ENCODE results near the gene SF3B2.
"Not testable (repeated sequence)": the region's sequence is repeated elsewhere in the genome, so short reads cannot be mapped to it uniquely, and the experiment has no call there.

SF3B2 gene

DNA sequence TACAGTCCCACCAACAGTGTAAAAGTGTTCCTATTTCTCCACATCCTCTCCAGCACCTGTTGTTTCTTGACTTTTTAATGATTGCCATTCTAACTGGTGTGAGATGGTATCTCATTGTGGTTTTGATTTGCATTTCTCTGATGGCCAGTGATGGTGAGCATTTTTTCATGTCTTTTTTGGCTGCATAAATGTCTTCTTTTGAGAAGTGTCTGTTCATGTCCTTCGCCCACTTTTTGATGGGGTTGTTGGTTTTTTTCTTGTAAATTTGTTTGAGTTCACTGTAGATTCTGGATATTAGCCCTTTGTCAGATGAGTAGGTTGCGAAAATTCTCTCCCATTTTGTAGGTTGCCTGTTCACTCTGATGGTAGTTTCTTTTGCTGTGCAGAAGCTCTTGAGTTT, 40.0 kb downstream of the SF3B2 start:
- not testable (repeated sequence) for H3K27me3 Mint-ChIP-seq, H3K4me3 Mint-ChIP-seq, ATAC-seq, H3K27ac Mint-ChIP-seq, DNase-seq, H3K9me3 Mint-ChIP-seq
- H3K4me1 Mint-ChIP-seq = peaks cover 31% of the 10 kb centered on the region

DNA sequence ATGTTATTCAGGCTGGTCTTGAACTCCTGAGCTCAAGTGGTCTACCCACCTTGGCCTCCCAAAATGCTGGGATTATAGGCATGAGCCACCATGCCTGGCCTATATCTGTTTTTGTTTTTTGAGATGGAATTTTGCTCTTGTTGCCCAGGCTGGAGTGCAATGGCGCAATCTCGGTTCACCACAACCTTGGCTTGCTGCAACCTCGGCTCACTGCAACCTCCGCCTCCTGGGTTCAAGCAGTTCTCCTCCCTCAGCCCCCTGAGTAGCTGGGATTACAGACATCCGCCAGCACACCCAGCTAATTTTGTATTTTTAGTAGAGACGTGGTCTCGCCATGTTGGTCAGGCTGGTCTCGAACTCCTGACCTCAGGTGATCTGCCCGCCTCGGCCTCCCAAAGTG, 47.6 kb downstream of the SF3B2 start:
- H3K9me3 Mint-ChIP-seq, H3K27me3 Mint-ChIP-seq, H3K27ac Mint-ChIP-seq, H3K4me3 Mint-ChIP-seq, DNase-seq, ATAC-seq: not testable (repeated sequence)
- H3K4me1 Mint-ChIP-seq = peaks cover 75% of the 10 kb centered on the region

GRCh38 chr11:66100272-66101065, 48.3 kb downstream of the SF3B2 start:
- peak; percentile 52 to 62 for DNase-seq
- H3K27ac Mint-ChIP-seq = peak overlapping the region; percentile 88 to 95
- no peaks in the 10 kb centered on the region for H3K27me3 Mint-ChIP-seq

GRCh38 chr11:66101066-66101464, 48.9 kb downstream of the SF3B2 start:
- H3K4me3 Mint-ChIP-seq = peak overlapping the region; percentile 84 to 95
- peaks cover 88% of the 10 kb centered on the region for H3K4me1 Mint-ChIP-seq
- H3K27me3 Mint-ChIP-seq = no peaks in the 10 kb centered on the region
- H3K27ac Mint-ChIP-seq = peak overlapping the region; percentile 88 to 95
- no peaks in the 10 kb centered on the region for H3K9me3 Mint-ChIP-seq
- ATAC-seq = peak; percentile 22
- DNase-seq = no peak

More at GRCh38 chr11:66100272-66101065, 48.3 kb downstream of the SF3B2 start:
- peak; percentile 95 for ATAC-seq
- Mint-ChIP-seq H3K4me3 (peak overlapping the region; percentile 84 to 95), H3K9me3 (no peaks in the 10 kb centered on the region), H3K4me1 (peaks cover 82% of the 10 kb centered on the region)

DNA sequence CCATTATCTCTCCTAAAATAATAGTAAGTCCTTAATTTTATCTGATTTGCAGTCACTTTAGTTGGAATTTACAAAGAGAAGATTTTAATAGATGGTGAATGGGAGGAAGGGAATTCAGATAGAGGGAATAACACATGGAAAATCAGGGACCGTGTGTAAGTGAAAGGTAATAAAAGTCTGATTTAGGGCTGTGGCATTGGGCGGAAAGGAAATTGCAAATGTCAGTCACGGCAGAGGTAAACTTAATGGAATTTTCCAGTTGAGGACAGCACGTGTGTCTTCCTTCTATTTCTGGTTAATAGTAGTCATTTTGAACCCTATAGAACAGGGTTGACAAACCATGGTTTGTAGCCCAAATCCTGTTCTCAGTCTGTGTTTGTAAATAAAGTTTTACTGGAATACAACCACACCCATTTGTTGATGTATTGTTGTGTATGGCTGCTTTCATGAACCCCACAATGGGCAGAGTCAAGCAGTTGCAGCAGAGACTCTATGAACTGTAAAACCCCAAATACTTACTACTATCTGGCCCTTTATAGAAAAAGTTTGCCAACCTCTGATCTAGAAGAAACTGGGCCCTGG, 52.0 kb downstream of the SF3B2 start:
- Mint-ChIP-seq H3K27me3 (no peaks in the 10 kb centered on the region), H3K4me1 (peaks cover 93% of the 10 kb centered on the region), H3K4me3 (peak overlapping the region; percentile 41 to 68), H3K9me3 (no peaks in the 10 kb centered on the region), H3K27ac (peak overlapping the region; percentile 47 to 76)
- ATAC-seq (no peak), DNase-seq (no peak)

DNA sequence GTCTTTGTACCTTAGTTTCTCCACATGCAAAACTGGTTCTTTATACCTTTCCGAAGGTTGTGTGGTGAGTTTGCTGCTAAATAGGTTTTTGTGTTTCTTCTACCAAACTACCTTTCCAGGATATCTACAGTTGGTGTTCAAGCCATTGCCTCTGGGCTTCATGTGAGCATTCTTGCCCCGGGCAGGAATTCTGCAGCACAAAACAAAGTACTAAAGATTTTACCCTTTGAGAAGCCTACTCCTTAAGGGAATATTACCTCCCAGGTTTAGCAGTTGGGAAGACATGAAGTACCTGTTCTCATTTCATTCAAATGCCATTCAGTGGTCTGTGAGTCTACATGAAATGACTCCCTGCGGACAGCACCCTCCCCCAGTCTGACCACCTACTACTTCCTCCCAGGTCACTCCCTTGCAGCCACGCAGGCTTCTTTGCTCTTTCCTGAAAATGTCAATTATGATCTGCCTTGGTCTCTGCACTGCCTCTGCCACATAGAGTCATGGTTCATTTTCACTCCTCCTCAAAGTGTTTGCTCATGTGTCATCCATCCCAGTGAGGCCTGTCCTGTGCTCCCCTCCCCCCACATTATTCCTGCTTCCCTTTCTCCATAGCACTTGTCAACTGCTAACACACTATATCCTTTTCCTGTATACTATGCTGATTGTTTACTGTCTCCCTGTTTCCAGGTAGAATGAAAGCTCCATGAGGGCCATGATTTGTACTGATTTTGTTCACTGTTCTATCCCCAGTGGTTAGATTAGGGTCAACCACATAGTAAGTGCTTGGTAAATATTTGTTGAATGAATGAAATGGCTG, 54.8 kb downstream of the SF3B2 start:
- ATAC-seq (peak; percentile 76), DNase-seq (peak in 1 of 2 donors; percentile 56)
- H3K9me3 Mint-ChIP-seq = no peaks in the 10 kb centered on the region
- H3K4me3 Mint-ChIP-seq = peak overlapping the region; percentile 54 to 56
- H3K27ac Mint-ChIP-seq = peak overlapping the region in 1 of 2 donors; percentile 72
- peaks cover 90% of the 10 kb centered on the region for H3K4me1 Mint-ChIP-seq
- H3K27me3 Mint-ChIP-seq = no peaks in the 10 kb centered on the region

DNA sequence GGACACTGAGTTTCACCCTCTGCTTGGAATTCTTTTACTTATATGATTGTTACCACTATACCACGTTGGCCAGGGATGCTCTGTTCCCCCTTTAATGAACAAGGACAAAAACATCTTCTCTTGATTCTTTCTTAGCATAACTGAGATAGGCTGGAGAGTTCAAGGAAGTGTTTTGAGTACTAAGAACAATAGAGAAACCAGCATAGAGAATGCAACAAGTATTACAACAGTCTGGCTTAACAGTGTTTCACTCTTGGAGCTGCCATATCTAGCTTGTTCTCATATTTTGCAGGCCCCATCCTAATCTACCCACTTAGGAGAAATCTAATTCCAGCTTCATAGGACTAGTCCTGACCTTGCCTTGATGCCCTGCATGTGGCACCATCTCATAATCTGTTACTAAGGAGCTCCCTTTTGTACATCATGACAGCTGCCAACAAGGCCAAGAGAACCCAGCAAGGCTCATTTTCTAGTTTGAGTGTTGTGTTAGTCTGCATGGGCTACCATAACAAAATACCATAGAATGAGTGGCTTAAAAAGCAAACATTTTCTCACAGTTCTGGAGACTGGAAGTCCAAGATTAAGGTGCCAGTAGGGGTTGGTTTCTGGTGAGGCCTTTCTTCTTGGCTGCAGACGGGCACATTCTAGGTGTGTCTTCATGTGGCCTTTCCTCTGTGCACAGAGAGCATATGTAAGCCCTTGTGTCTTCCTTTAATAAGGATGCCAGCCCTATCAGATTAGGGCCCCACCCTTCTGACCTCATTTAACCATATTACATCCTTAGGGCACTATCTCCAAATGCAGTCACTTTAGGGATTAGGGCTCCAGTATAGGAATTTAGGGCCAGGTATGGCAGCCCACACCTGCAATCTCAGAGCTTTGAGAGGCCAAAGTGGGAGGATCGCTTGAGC, 55.7 kb downstream of the SF3B2 start:
- no peaks in the 10 kb centered on the region for H3K9me3 Mint-ChIP-seq
- ATAC-seq (peak; percentile 73), DNase-seq (no peak)
- peak overlapping the region; percentile 54 to 56 for H3K4me3 Mint-ChIP-seq
- peak overlapping the region; percentile 43 to 72 for H3K27ac Mint-ChIP-seq
- H3K27me3 Mint-ChIP-seq = no peaks in the 10 kb centered on the region
- peaks cover 95% of the 10 kb centered on the region for H3K4me1 Mint-ChIP-seq

DNA sequence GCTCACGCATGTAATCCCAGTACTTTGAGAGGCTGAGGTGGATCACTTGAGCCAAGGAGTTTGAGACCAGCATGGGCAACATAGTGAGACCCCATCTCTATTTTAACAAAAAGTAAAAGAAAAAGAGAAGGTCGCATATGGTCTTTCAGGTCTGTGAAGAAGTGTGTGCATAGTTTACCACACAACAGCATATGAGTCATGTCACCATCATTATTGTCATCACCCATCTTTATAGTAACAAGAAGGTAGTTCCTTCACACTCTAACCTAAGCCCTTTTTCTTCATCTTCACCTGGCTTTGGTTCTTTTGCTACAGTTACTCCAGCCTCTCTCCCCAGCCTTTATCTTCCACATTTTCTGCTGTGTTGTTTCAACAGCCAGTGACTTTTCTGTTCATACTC, 57.1 kb downstream of the SF3B2 start:
- peak; percentile 77 for ATAC-seq
- Mint-ChIP-seq H3K4me1 (peaks cover 94% of the 10 kb centered on the region), H3K9me3 (no peaks in the 10 kb centered on the region), H3K27me3 (no peaks in the 10 kb centered on the region), H3K4me3 (peak overlapping the region; percentile 3 to 9), H3K27ac (peak overlapping the region in 1 of 2 donors; percentile 33)
- no peak for DNase-seq

DNA sequence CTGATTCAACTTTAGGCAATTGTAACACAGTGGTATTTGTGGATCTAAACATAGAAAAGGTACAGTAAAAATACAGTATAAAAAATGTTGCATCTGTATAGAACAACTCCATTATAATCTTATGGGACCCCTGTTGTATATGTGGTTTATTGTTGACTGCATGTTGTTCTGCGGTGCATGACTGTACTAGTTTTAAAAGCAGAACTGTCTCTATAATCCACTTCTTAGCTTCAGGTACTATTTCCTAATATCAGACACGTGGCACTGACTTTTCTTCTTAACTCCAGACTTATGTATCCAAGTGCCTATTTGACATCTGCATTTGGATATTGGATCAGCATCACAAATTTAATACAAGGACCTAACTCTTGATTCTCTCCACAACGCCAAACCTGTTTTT, 59.0 kb downstream of the SF3B2 start:
- DNase-seq = no peak
- Mint-ChIP-seq H3K9me3 (no peaks in the 10 kb centered on the region), H3K4me3 (no peak overlapping the region)

GRCh38 chr11:66112041-66112491, 59.9 kb downstream of the SF3B2 start:
- Mint-ChIP-seq H3K9me3 (no peaks in the 10 kb centered on the region), H3K4me1 (peaks cover 93% of the 10 kb centered on the region), H3K27me3 (no peaks in the 10 kb centered on the region), H3K4me3 (peak overlapping the region; percentile 2 to 50), H3K27ac (peak overlapping the region; percentile 2 to 67)
- DNase-seq (no peak), ATAC-seq (no peak)

More for the DNA sequence above, 59.0 kb downstream of the SF3B2 start:
- no peak overlapping the region for H3K27ac Mint-ChIP-seq
- no peak for ATAC-seq
- H3K4me1 Mint-ChIP-seq = peaks cover 92% of the 10 kb centered on the region
- H3K27me3 Mint-ChIP-seq = no peaks in the 10 kb centered on the region

- ATAC-seq = no peak
- Mint-ChIP-seq H3K27ac (peak overlapping the region; percentile 75 to 93), H3K27me3 (no peaks in the 10 kb centered on the region), H3K9me3 (no peaks in the 10 kb centered on the region), H3K4me3 (peak overlapping the region; percentile 63 to 75), H3K4me1 (peaks cover 93% of the 10 kb centered on the region)
- DNase-seq = no peak
Measured at GRCh38 chr11:66112601-66113499, 60.7 kb downstream of the SF3B2 start.

DNA sequence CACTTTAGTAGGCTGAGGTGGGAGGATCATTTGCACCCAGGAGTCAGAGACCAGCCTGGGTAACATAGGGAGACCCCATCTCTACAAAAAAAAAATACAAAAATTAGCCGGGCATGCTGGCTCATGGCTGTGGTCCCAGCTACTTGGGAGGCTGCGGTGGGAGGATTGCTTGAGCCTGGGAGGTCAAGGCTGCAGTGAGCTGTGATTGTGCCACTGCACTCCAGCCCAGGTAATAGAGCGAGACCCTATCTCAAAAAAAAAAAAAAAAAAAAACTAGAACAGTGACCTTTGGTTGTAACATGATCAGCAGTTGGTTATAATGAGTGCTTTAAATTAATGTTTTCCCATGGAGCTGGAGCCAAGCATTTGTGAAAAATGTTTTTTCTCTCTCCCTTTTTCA, 62.8 kb downstream of the SF3B2 start:
- peak overlapping the region; percentile 80 to 86 for H3K4me3 Mint-ChIP-seq
- not testable (repeated sequence) for H3K27me3 Mint-ChIP-seq

DNA sequence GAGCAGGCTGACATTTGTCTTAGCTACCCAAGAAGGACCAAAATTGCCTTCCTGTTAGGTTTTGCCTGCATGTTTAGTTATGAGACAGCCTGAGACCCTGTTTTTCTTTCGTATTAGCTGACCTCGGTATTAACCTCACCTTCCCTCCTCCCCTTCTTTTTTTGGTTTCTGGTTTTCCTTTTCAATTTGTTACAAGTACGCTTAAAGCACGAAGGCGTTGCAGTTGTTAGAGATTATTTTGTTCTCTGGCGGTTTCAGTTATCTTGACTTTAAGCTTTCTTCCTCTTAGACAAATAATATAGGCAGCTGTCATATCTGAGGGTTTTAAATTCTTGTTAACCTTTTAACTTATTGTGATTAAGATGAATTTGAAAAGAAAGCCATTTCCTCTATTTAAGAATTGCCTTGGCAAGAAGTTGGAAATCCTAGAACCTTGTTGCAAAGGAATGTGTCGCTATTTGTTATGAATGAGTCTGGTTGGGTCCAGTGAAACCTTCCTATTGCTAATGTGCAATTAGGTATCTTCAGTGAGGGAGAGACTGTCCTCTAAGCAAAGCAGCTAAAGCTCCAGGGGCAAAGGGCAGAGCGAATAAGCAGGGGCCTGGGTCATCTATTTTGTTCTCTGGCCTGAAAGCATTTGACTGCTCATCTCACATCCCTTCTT, 63.6 kb downstream of the SF3B2 start:
- Mint-ChIP-seq H3K4me3 (peak overlapping the region; percentile 80 to 86), H3K4me1 (peaks cover 96% of the 10 kb centered on the region), H3K27me3 (no peaks in the 10 kb centered on the region), H3K9me3 (no peaks in the 10 kb centered on the region), H3K27ac (peak overlapping the region; percentile 12 to 95)
- DNase-seq = no peak
- peak; percentile 80 for ATAC-seq

More for the DNA sequence above, 62.8 kb downstream of the SF3B2 start:
- H3K27ac Mint-ChIP-seq = peak overlapping the region in 1 of 2 donors; percentile 66
- H3K4me1 Mint-ChIP-seq = peaks cover 93% of the 10 kb centered on the region
- not testable (repeated sequence) for DNase-seq, ATAC-seq, H3K9me3 Mint-ChIP-seq

Measured in stimulated activated naive CD8-positive, alpha-beta T cell treated with anti-CD3 and anti-CD28 coated beads, Interleukin-15, amount 100 ng/mL, for 72 hours (primary cell).